Upper lobe of left lung (tissue), 4 donors: ENCODE measurements around the gene KDM4D.

Experiments used
- CTCF ChIP-seq, 6 experiments: fragments of 450-650 bp in 4 of 6; fragments of 200-600 bp in 2 of 6; sonication (generic) in 2 of 6; IDR thresholded peaks; one replicate each; pipeline ENCODE4 v1.5.1; 2016 to 2019; ENCODE audit warnings: antibody characterized with exemption in 6 of 6
- POLR2A ChIP-seq, 4 donors: fragments of 450-650 bp; IDR thresholded peaks; one replicate each; pipeline ENCODE4 v1.5.1; 2016 to 2017; ENCODE audit warnings: antibody characterized with exemption in 4 of 4, mild to moderate bottlenecking in 2 of 4
- POLR2AphosphoS5 ChIP-seq, 2 donors: sonication (generic); formaldehyde crosslinking; IDR thresholded peaks; one replicate each; pipeline ENCODE4 v1.5.1; 2017; ENCODE audit warnings: antibody characterized with exemption in 2 of 2

GRCh38 chr11:94956963-94957362 is 16.5 kb upstream of the KDM4D start:
- TF ChIP-seq CTCF (IDR thresholded peaks at IDR 0.05) (no peak), POLR2AphosphoS5 (IDR thresholded peaks at IDR 0.05) (no peak), POLR2A (IDR thresholded peaks at IDR 0.05) (no peak)
